GM20000 (cell line): ENCODE results near the gene MTHFD1L.

Experiments
- DNase-seq: peaks from one replicate; pipeline ENCODE4 v3.0.0; 2012; ENCODE audit warnings: low spot score
- TF ChIP-seq, protein P1 (sequence below): IDR thresholded peaks from 2 replicates; pipeline ENCODE4 v1.5.1; 2012; ENCODE audit warnings: mild to moderate bottlenecking, control low read depth; ENCODE audit errors: extremely low read depth, missing control alignments

Gene MTHFD1L

DNA sequence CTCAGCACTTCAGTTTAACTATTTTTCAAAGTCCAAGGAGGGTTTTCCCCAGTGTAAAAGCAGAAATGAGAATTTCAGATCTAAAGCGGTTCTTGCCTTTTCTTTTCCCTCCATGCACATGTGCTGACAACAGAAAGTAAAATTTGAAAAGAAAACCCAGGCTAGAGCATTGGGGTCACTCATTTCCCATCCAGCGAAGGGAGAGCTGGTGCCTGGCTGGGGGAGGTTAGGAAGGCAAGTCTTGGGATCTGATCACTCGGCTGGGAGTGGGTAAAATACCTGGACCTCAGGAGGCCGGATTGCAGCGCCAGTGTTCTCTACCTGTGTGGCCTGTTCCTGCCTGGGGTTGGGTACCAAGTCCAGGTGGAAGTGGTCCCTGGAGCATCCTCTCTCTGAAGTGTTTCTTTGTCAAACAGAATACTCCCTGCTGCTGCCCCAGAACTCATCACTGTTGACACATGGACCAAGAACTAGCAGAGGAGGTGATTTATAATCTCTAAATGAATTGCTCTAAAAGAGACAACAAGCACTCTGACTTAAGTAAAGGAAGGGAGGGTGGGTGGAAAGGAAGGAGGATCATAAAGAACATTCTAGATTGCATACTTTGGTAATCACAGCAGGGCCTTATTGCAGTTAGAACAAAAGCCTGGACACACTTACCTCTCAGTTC, 136.0 kb downstream of the MTHFD1L start:
- TF ChIP-seq, protein P1, sequence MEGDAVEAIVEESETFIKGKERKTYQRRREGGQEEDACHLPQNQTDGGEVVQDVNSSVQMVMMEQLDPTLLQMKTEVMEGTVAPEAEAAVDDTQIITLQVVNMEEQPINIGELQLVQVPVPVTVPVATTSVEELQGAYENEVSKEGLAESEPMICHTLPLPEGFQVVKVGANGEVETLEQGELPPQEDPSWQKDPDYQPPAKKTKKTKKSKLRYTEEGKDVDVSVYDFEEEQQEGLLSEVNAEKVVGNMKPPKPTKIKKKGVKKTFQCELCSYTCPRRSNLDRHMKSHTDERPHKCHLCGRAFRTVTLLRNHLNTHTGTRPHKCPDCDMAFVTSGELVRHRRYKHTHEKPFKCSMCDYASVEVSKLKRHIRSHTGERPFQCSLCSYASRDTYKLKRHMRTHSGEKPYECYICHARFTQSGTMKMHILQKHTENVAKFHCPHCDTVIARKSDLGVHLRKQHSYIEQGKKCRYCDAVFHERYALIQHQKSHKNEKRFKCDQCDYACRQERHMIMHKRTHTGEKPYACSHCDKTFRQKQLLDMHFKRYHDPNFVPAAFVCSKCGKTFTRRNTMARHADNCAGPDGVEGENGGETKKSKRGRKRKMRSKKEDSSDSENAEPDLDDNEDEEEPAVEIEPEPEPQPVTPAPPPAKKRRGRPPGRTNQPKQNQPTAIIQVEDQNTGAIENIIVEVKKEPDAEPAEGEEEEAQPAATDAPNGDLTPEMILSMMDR: no peak
- peak; percentile 44 for DNase-seq

DNA sequence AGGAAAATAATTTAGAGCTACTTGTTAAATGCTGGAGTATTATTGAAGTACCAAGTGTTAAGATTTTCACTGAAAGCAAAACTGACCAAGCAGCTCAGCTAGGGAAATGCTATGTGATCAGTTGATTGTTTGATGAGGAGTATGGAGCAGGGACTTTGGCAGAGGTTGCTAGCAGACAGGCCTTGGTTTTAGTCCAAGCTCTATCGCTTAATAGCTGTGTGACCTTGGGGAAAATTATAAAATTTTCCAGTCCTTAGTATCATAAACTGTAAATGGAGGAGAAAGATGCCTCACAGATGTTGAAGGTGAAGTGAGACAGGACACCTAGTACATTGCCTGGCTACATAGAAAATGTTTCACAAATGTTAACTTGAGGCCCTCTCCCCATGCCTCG, 136.6 kb downstream of the MTHFD1L start:
- TF ChIP-seq, protein P1: no peak
- DNase-seq: no peak

DNA sequence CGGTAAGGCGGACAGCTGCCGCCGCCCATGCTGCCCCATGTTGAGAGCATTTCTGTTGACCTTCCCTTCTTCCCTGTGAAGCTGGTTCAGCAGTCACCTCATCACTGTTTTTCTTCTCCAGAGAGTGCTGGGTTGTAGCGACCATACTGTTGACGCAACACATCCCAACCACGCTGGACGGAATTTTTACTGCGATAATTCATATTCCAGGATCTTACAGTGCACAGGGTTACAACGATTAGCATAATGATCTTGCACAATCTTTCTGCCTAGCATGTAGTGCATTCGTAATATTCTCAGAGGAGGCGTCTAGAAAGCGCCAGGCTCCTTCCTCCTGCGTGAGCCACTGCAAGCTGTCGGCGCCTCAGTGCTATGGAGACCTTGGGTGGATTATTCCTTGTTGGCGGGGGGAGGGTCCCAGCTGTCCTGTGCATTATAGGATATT, 137.0 kb downstream of the MTHFD1L start:
- TF ChIP-seq, protein P1: no peak
- DNase-seq: no peak

DNA sequence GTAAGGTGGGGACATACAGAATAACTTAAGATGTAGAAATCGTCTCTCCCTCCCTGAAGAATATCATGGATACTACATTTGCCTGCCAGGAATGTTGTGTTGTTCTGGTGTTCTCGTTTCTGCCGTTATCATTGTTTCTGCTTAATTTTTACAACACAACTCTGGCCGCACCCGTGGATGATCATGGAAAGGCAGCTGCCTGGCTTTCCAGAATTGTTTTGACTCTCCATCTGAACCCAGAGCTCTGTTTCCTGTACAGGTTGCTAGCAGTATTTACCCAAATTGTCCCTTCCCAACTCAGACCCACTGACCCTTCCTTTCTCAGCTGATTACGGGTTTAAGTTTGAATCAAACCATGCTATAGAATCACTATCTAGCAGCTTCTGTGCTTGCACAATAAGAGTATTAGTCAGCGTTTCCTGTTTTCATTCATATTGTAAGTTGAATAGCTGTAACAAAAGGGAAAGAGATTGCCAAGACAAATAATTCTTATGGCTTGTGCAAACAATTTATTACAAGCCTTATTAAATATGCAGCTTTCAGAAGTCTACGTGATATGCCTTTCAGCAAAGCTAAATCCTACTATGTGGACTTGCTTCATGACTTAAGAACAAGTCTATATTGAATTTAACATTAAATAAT, 139.0 kb downstream of the MTHFD1L start:
- TF ChIP-seq, protein P1: no peak
- no peak for DNase-seq

DNA sequence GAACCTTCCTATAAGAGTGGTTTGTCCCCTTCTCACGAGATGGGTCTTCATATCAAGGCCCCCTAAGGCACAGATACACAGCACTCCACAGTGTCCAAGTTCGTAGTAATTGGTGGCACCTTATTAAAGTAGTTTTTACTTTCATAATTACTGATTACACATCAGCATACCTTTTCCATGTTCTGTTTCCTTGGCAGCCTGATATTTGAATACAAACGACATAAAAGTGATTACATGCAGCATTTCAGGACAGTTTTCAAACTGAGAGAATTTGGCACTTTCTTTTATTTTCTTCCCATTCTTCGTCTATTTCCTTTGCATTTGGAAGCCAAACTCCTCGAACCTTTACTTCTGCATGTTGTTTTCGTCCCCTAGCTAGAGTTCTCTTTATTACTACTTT, 139.7 kb downstream of the MTHFD1L start:
- TF ChIP-seq, protein P1: no peak
- no peak for DNase-seq

DNA sequence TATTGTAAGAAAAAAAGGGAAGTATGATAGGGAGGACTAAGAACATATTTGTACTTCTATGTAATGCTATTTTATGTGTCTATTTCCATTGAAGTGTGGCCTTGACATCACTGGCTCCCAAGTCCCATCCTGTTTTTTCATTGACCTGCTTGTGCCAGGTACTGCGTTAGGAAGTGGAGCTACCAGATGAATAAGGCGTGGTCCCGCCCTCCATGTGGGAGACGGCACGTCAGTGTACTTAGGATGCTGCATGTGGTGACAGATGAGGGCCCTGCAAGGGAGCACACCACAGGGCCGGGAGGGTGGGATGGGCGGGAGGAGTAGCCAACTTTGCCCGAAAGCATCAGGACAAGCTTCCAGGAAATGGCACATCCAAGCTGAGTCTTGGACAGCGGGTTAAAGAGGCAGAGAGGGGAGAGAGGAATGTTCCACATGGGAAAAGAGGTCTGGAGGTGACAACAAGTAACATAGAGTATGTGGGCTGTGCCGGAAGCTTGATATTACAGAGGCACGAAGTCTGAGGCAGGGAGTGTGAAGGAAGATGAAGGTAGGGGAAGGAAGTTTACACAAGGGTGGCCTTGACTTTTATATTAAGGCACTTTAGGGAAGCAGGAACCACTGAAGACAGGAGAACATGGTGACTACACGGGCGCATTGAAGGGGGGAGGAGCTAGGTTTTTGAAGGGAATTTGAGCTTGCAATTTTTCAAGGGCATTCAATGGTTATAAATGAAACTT, 140.6 kb downstream of the MTHFD1L start:
- TF ChIP-seq, protein P1: no peak
- DNase-seq: no peak

- no peak for DNase-seq
- TF ChIP-seq, protein P1: no peak
Measured at GRCh38 chr6:151007076-151007475, 141.6 kb downstream of the MTHFD1L start.
